Measurements from ENCODE around the gene NRF1.

GRCh38 chr7:129775695-129776361 lies 164.3 kb downstream of the NRF1 start:
- TF ChIP-seq CTCF (conservative IDR thresholded peaks at IDR 0.05), result no peak
- TF ChIP-seq ZFX (IDR thresholded peaks at IDR 0.05), result no peak
